Measurements from ENCODE around the gene SFTA2.

The SFTA2 gene

DNA sequence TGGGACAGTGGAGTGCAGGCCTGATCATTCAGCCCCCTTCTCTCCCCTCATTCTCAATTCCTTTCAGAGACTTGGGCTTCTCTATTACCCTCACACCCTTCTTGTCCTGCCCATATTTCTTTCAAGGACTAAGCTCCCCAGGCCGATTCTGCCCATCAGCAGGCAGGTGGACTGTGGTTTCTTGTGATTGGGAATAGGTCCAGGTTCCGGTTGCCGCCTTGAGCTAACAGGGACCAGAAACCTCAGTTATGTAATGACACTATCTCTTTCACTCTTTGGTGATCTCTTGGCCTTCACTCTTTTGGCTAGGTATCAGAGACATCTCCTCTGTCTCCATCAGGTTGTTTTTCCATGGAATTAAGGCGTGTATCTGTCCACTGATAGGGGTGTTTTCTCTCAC is 15.3 kb upstream of the SFTA2 start:
- TF ChIP-seq, protein P1, sequence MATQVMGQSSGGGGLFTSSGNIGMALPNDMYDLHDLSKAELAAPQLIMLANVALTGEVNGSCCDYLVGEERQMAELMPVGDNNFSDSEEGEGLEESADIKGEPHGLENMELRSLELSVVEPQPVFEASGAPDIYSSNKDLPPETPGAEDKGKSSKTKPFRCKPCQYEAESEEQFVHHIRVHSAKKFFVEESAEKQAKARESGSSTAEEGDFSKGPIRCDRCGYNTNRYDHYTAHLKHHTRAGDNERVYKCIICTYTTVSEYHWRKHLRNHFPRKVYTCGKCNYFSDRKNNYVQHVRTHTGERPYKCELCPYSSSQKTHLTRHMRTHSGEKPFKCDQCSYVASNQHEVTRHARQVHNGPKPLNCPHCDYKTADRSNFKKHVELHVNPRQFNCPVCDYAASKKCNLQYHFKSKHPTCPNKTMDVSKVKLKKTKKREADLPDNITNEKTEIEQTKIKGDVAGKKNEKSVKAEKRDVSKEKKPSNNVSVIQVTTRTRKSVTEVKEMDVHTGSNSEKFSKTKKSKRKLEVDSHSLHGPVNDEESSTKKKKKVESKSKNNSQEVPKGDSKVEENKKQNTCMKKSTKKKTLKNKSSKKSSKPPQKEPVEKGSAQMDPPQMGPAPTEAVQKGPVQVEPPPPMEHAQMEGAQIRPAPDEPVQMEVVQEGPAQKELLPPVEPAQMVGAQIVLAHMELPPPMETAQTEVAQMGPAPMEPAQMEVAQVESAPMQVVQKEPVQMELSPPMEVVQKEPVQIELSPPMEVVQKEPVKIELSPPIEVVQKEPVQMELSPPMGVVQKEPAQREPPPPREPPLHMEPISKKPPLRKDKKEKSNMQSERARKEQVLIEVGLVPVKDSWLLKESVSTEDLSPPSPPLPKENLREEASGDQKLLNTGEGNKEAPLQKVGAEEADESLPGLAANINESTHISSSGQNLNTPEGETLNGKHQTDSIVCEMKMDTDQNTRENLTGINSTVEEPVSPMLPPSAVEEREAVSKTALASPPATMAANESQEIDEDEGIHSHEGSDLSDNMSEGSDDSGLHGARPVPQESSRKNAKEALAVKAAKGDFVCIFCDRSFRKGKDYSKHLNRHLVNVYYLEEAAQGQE (IDR thresholded peaks at IDR 0.05; ENCODE audit: low read depth): no peak
- TF ChIP-seq TAF1 (IDR thresholded peaks at IDR 0.05; ENCODE audit: low read depth): no peak
- TF ChIP-seq RAD21 (IDR thresholded peaks at IDR 0.05; ENCODE audit: low read depth): no peak
- no peak for TF ChIP-seq ZBTB7A (IDR thresholded peaks at IDR 0.05; ENCODE audit: low read depth)
- TF ChIP-seq TCF12 (IDR thresholded peaks at IDR 0.05; ENCODE audit: low read depth): no peak
- no peak for TF ChIP-seq FOXM1 (IDR thresholded peaks at IDR 0.05; ENCODE audit: borderline replicate concordance, low read depth)
- TF ChIP-seq CREB1 (IDR thresholded peaks at IDR 0.05; ENCODE audit: low read depth): no peak

DNA sequence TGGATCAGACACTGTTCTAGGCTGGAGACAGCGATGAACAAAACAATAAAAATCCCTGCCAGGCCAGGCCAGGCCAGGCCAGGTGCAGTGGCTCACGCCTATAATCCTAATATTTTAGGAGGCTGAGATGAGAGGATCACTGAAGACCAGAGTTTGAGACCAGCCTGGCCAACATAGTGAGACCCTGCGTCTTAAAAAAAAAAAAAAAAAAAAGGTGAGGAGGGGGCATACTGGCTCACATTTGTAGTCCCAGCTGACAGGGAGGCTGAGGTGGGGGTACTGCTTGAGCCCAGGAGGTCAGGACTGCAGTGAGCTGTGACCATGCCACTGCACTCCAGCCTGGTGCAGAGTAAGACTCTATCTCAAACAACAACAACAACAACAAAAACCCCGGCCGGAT is 13.3 kb upstream of the SFTA2 start:
- TF ChIP-seq CEBPB (IDR thresholded peaks at IDR 0.05): no peak
- no peak for TF ChIP-seq NFIC (IDR thresholded peaks at IDR 0.05)
- no peak for TF ChIP-seq EGR1 (IDR thresholded peaks at IDR 0.05)
- no peak for TF ChIP-seq YY1 (IDR thresholded peaks at IDR 0.05; ENCODE audit: low read depth)
- TF ChIP-seq, protein P2, sequence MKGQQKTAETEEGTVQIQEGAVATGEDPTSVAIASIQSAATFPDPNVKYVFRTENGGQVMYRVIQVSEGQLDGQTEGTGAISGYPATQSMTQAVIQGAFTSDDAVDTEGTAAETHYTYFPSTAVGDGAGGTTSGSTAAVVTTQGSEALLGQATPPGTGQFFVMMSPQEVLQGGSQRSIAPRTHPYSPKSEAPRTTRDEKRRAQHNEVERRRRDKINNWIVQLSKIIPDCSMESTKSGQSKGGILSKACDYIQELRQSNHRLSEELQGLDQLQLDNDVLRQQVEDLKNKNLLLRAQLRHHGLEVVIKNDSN (IDR thresholded peaks at IDR 0.05): no peak
- TF ChIP-seq TEAD4 (IDR thresholded peaks at IDR 0.05): no peak
- no peak for TF ChIP-seq ZBTB7A (IDR thresholded peaks at IDR 0.05; ENCODE audit: low read depth)
- TF ChIP-seq CREB1 (IDR thresholded peaks at IDR 0.05; ENCODE audit: low read depth): no peak
- no peak for TF ChIP-seq FOXM1 (IDR thresholded peaks at IDR 0.05; ENCODE audit: borderline replicate concordance, low read depth)

DNA sequence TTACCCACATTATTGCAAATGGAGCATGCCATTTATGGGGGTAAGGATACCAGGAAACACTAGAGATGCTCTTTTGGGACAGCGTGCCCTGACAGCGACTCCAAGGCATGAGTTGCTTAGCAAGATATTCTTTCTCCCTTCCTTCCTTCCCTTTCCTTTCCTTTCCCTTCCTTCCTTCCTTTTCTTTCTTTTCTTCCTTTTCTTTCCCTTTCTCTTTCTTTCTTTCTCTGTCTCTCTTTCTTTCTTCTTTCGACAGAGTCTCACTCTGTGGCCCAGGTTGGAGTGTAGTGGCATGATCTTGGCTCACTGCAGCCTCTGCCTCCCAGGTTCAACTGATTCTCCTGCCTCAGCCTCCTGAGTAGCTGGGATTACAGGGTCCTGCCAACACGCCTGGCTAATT is 12.1 kb upstream of the SFTA2 start:
- TF ChIP-seq TAF1 (IDR thresholded peaks at IDR 0.05; ENCODE audit: low read depth): no peak
- TF ChIP-seq ZBTB7A (IDR thresholded peaks at IDR 0.05; ENCODE audit: low read depth): no peak
- no peak for TF ChIP-seq RAD21 (IDR thresholded peaks at IDR 0.05; ENCODE audit: low read depth)
- no peak for TF ChIP-seq EP300 (IDR thresholded peaks at IDR 0.05; ENCODE audit: borderline replicate concordance)
- TF ChIP-seq FOXM1 (IDR thresholded peaks at IDR 0.05; ENCODE audit: borderline replicate concordance, low read depth): no peak
- TF ChIP-seq, protein P1 (IDR thresholded peaks at IDR 0.05; ENCODE audit: low read depth): no peak
- TF ChIP-seq CREB1 (IDR thresholded peaks at IDR 0.05; ENCODE audit: low read depth): no peak
- TF ChIP-seq TEAD4 (IDR thresholded peaks at IDR 0.05): no peak
- TF ChIP-seq NFIC (IDR thresholded peaks at IDR 0.05): no peak
- TF ChIP-seq YY1 (IDR thresholded peaks at IDR 0.05; ENCODE audit: low read depth): no peak
- TF ChIP-seq, protein P2 (IDR thresholded peaks at IDR 0.05): no peak
- TF ChIP-seq, protein P3, sequence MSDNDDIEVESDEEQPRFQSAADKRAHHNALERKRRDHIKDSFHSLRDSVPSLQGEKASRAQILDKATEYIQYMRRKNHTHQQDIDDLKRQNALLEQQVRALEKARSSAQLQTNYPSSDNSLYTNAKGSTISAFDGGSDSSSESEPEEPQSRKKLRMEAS (IDR thresholded peaks at IDR 0.05): no peak
- no peak for TF ChIP-seq EGR1 (IDR thresholded peaks at IDR 0.05)
- no peak for TF ChIP-seq TCF12 (IDR thresholded peaks at IDR 0.05; ENCODE audit: low read depth)
- TF ChIP-seq CEBPB (IDR thresholded peaks at IDR 0.05): no peak

DNA sequence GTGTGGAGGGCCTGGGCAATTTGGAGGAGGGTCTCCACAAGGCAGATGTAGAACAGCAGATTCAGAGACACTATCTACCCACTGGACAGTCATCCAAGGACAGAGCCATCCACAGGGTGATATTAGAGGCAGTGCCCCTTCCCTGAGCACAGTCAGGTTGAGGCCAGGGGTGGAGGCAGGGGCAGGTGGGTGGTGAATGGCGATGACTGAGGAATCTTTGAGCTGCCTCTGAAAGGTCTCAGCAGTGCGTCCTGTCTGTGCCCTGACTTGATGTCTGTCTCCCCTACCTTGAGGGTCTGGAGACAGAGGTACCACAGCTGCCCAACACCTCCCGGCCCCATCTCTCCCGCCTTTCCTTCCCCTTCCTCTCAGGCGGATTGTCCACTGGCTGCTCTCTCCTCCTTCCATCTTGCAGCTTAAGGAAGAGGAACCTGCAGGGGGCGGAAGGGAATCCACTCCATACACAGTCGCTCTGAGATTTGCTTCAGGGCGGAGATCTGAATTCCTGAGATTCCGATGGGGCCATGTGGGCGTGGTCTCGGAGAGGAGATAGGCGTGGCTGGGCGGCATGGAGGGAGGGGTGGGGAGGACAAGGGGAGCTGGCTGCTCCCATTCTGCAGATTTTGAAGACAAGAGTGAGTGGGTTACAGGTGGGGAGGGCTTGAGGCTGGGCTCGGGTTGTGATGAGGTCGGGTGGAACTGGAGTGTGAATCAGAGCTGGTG is 10.5 kb upstream of the SFTA2 start:
- peak; percentile 95 for TF ChIP-seq TEAD4 (IDR thresholded peaks at IDR 0.05)
- TF ChIP-seq EP300 (IDR thresholded peaks at IDR 0.05; ENCODE audit: borderline replicate concordance): no peak
- TF ChIP-seq, protein P2 (IDR thresholded peaks at IDR 0.05): 0 out of 2 replicates have a peak, but pooled peaks have one; percentile 39
- peak; percentile 78 for TF ChIP-seq YY1 (IDR thresholded peaks at IDR 0.05; ENCODE audit: low read depth)
- TF ChIP-seq RAD21 (IDR thresholded peaks at IDR 0.05; ENCODE audit: low read depth): peak; percentile 61

DNA sequence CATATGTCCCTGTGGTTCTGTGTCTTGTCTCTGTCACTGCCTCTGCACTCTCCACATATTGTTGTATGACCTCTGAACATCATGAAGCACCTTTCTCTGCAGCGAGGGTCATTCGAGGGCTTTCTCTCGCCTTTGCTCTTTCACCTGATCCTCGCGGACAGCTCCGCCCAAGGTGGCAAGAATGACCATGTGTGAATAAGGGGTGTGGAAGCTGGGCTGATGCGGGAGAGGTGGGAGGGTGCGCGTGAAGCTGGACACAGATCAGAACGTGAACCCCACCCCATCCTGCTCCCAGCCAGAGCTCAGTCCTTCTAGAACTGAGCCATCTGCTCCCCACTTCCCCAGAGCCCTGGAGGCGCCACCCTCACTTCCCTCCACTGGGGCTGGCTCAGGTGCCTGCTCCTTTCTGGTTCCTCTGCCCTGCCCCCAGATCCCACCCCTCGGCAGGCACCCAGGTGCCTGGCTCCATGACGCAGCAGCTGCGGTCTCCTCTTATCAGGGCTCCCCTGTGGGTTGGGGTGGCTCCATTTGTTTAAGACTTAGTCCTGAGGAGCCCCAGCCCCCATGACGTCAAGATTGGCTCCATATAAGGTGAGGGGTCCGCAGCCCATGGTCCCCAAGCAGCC is 8.5 kb upstream of the SFTA2 start, which contains the start of gene MUCL3:
Gene MUCL3, plus strand, starts transcription at position 613 of the 626 bp plus-strand sequence. CDS start 27 bp downstream, outside the sequence.
- TF ChIP-seq FOXM1 (IDR thresholded peaks at IDR 0.05; ENCODE audit: borderline replicate concordance, low read depth): no peak
- TF ChIP-seq, protein P3 (IDR thresholded peaks at IDR 0.05): no peak
- no peak for TF ChIP-seq RAD21 (IDR thresholded peaks at IDR 0.05; ENCODE audit: low read depth)
- no peak for TF ChIP-seq CREB1 (IDR thresholded peaks at IDR 0.05; ENCODE audit: low read depth)
- TF ChIP-seq EP300 (IDR thresholded peaks at IDR 0.05; ENCODE audit: borderline replicate concordance): no peak
- TF ChIP-seq YY1 (IDR thresholded peaks at IDR 0.05; ENCODE audit: low read depth): no peak
- TF ChIP-seq TCF12 (IDR thresholded peaks at IDR 0.05; ENCODE audit: low read depth): no peak
- TF ChIP-seq, protein P2 (IDR thresholded peaks at IDR 0.05): no peak
- no peak for TF ChIP-seq EGR1 (IDR thresholded peaks at IDR 0.05)
- TF ChIP-seq, protein P1 (IDR thresholded peaks at IDR 0.05; ENCODE audit: low read depth): no peak
- TF ChIP-seq NFIC (IDR thresholded peaks at IDR 0.05): no peak
- no peak for TF ChIP-seq TEAD4 (IDR thresholded peaks at IDR 0.05)

All from Ishikawa (cell line).